Fibroblast of villous mesenchyme (primary cell): ENCODE results near the gene PTPN5. TPM values are rescaled to one million over a fixed set of nuclear protein-coding genes. Genes with fewer than 3 reads are reported as not detected.

Experiments
- DNase-seq: peaks from one replicate; pipeline ENCODE4 v3.0.0-alpha.2; 2010; ENCODE audit warnings: low read depth
- H3K4me3 ChIP-seq: 2 replicates; pipeline ENCODE4 v1.5.1; 2011; ENCODE audit warnings: low read depth, mild to moderate bottlenecking, low read length
- CTCF ChIP-seq: IDR thresholded peaks from 2 replicates; pipeline ENCODE4 v1.5.1; 2012; ENCODE audit warnings: low read depth, mild to moderate bottlenecking, low read length; ENCODE audit not compliant: insufficient read depth
- total RNA-seq: library from RNA; depleted of rRNA; stranded (reverse); fragments of >200 nt; gene quantifications from 2 replicates; pipeline ENCODE4 v1.2.3, GENCODE V29; 2012

The PTPN5 gene
- total RNA-seq, 1 donor: not detected

GRCh38 chr11:18700872-18701271 lies 90.7 kb downstream of the PTPN5 start:
- DNase-seq: no peak
- H3K4me3 ChIP-seq: no peak overlapping the region
- TF ChIP-seq CTCF: no peak

- no peak for DNase-seq
- no peak overlapping the region for H3K4me3 ChIP-seq
- no peak for TF ChIP-seq CTCF
Observed at GRCh38 chr11:18700375-18700774, 91.2 kb downstream of the PTPN5 start.

GRCh38 chr11:18699848-18700261 lies 91.7 kb downstream of the PTPN5 start:
- no peak for DNase-seq
- TF ChIP-seq CTCF: no peak
- H3K4me3 ChIP-seq: no peak overlapping the region

- H3K4me3 ChIP-seq: peak overlapping the region; percentile 65
- TF ChIP-seq CTCF: no peak
- DNase-seq: no peak
Observed at GRCh38 chr11:18699269-18699596, 92.4 kb downstream of the PTPN5 start.

GRCh38 chr11:18698341-18699268 lies 93.0 kb downstream of the PTPN5 start, which contains the start of gene TMEM86A:
Gene TMEM86A (plus strand): TSS chr11:18698779. CDS start chr11:18698887, 108 bp downstream.
- peak; percentile 74 for DNase-seq
- peak within 1 kb of the TSS; percentile 65 for H3K4me3 ChIP-seq
- no peak for TF ChIP-seq CTCF

- TF ChIP-seq CTCF: no peak
- no peak overlapping the region for H3K4me3 ChIP-seq
- DNase-seq: no peak
Observed at GRCh38 chr11:18697576-18697975, 94.0 kb downstream of the PTPN5 start.
